NCI-H82 treated with DMSO at 0.1 percent for 48 hours (cell line): ENCODE data around the gene CHN2.

Source experiments
- DNase-seq: peaks from one replicate; lab custom pipeline; 2025; ENCODE audit not compliant: unreplicated experiment; lab: John Stamatoyannopoulos, UW

CHN2 gene

GRCh38 chr7:29217113-29217512, 22.5 kb downstream of the CHN2 start:
- DNase-seq = no peak

GRCh38 chr7:29224726-29225125, 30.2 kb downstream of the CHN2 start:
- no peak for DNase-seq

DNA sequence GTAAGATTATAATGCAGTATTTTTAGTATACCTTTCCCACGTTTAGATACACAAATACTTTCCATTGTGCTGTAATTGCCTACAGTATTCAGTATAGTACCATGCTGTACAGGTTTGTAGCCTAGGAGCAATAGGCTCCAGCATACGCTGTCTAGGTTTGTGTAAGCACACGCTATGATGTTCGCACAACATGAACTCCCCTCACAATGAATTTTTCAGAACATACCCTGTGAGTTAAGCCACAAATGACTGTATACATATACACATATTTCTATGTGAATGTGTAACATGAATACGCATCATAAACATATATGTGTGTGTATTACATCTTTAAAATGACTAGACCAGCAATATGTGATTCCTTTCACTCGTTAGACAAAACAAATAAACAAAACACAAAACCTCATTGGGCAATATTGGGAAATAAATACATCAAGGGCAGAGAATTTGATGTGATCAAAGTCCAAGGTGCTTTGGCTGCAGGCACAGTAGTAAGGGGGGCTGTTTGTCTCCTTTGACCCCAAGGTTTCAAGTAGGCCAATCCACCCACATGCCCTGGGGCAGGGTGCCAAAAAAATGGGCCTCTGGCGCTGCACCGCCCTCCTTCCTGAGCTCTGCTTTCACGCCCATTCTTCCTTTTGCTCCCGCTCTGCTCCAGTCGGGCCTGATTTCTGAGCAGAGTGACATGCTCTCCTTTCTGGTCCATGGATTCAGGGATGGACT, 33.9 kb downstream of the CHN2 start:
- DNase-seq = no peak

DNA sequence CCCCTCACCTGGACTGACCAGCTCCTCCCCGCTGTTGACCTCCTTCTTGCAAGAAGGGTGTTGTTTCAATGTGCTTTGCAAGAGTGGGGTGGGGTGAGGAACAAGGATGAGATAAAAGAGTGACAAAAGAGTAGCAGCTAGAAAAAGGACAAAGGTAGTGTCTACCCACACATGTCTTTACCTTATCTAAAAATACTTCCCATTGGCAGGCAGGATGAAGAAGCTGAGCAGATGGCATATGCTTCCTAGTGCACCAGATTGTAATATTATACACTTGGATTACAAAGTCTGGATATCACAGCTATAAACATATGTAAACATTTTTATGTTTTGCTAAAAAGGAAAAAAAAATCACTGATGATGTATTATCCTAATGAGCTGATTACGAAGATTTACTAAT, 34.5 kb downstream of the CHN2 start:
- no peak for DNase-seq

DNA sequence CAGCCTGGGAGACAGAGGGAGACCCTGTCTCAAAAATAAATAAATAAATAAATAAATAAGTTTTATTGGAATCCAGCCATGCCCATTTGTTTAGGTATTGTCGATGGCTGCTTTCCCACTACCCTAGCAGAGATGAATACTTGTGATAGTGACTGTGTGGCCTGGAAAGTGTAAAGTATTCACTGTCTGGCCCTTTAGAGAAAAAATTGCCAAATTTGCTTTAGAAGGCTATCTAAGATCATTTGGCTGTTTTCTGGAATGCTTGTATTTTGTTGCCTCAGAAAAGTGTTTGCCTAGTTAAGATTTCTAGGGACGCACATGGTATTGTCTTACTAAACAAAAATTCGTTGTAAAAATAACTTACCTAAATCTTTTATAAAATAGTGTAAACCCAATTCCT, 35.4 kb downstream of the CHN2 start:
- no peak for DNase-seq

- no peak for DNase-seq
These were observed 36.3 kb downstream of the CHN2 start for GRCh38 chr7:29230871-29231345.

- DNase-seq = no peak
These were observed 37.2 kb downstream of the CHN2 start for GRCh38 chr7:29231671-29232232.

- DNase-seq = no peak
These were observed 39.9 kb downstream of the CHN2 start for GRCh38 chr7:29234438-29234837.

DNA sequence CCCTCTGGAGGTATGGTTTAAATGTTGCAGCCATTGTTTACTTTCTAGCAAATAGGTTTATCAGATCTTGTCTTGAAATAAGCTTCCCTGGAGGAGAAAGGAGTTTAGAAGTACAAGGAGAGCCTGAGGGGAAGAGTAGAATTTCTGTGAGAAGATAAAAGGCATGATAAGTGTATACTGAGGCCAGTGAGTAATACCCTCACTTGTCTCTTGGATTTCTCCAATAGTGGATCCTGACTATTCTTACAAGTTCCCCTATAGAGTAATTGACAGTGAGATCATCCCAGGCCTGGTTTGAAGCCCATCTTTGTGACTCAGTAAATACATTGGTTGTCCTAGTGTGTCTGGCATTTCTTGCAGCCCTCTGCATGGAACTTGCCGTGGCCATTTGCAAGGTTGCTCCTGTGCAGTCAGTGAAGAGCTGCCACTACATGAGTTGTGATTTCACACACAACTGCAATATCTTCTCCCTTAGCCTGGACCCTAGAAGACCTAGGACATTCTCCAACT, 41.6 kb downstream of the CHN2 start:
- DNase-seq = no peak

GRCh38 chr7:29236649-29237048, 42.1 kb downstream of the CHN2 start:
- no peak for DNase-seq

- DNase-seq = no peak
These were observed 42.9 kb downstream of the CHN2 start for GRCh38 chr7:29237489-29237888.

DNA sequence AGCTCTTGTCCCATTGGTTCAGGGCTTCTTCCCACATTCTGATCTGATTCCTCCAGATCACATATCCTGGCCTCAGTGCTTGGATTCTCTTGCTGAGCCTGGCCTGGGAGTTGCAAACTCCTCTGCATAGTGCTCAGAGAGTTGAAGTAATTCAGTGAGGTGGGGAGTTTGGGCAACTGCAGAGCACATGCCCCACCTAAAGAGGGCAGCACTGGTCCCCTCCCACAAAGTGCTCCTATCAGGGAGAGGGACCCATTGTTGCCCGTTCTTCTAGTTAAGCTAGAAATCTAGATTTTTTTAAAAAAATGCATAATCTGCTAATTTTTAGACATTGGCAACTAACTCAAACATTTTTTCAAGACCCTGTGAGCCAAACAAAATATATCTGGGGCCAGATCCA, 45.1 kb downstream of the CHN2 start:
- no peak for DNase-seq

DNA sequence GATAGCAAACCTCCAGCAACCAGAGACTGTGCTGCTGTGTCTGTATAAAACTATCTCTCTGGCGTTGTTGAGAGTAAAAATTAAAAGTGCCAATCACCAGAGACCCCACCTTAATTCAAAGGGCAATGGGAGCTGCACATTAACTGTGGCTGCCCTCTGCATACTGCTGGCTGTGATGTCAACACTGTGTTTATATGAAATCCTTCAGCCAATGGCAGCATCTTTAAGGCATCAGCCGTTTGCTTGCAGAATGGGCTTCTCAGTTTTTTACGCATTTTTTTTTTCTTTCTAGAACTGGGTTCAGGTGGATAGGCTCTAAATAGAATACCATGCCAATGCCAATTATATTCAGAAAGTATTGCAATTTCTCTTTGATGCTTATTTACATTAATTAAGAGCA, 47.7 kb downstream of the CHN2 start:
- no peak for DNase-seq

DNA sequence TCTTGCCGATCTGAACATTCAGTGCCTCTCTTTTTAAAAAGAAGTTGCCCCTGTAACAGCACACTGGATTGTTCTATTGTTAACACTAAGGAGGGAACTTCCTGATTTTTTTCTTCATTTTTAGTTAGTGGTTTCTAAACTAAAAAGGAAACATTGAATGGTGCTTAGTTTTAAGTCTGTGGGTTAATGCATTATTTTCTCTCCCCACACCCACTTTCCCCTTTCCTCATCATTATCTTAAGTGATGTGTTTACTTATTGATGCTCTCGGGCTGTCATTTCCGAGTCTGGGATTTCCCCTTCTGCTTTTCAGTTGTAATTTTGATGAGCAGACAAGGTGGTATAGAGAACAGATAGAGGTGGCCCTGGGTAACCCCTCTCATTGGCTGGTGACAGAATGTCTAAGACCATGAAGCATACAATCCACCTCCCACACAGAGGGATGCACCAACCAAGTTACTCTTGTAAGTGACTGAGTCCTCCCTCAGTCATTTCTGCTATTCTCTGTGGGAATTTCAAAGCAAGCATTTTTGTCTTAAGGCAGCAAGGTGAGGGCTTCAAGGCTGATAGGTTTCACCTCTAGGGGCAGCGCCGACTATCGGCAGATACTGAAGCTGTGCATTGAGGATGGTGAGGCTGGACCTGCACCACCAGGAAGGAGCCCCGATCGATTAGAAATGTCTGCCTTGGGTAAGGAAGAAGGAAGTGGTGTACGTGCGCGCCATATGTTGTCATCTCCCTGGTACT, 49.5 kb downstream of the CHN2 start:
- DNase-seq = no peak

GRCh38 chr7:29247224-29247962, 52.8 kb downstream of the CHN2 start:
- DNase-seq = no peak

DNA sequence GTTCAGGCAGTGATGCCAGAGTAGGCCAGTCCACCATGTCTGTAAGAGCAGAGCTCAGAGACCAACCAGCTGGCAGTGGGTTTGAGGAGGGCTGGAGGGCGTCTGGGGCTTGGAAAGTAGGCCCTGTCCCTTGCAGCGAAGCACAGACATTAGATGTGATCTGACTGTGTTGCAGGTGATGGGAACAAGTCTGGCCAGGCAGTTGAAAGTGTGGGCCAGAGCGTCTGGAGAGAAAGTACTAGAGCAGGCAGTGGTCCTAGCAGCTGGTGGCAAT, 53.3 kb downstream of the CHN2 start:
- DNase-seq = no peak

DNA sequence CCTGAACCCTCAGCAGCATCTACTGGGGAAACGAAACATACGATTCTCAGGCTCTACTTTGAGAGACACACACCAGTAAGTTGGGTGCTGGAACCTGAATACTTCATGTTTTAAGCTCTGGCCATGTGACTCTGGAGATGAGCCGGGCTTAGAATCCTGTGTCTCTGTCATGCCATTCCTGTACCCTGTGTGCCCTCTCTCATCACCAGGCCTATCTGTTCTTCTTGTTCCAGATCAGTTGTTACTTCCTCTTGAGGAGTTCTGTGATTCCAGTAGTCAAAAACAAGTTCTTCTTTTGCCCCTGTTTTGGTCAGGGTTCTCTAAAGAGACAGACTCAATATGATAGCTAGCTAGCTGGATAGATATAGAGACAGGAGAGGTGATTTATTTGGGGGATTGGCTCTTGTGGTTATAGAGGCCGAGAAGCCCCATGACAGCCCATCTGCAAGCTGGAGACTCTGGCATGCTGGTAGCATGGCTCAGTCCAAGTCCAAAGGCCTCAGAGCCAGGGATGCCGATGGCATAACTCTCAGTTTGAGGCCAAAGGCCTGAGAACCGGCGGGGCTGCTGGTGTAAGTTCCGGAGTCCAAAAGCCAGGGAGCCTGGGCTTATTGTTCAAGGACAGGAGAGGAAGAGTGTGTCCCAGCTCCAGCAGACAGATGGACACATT, 54.3 kb downstream of the CHN2 start:
- DNase-seq = no peak

GRCh38 chr7:29249383-29249750, 54.8 kb downstream of the CHN2 start:
- no peak for DNase-seq

GRCh38 chr7:29249860-29250259, 55.3 kb downstream of the CHN2 start:
- no peak for DNase-seq

DNA sequence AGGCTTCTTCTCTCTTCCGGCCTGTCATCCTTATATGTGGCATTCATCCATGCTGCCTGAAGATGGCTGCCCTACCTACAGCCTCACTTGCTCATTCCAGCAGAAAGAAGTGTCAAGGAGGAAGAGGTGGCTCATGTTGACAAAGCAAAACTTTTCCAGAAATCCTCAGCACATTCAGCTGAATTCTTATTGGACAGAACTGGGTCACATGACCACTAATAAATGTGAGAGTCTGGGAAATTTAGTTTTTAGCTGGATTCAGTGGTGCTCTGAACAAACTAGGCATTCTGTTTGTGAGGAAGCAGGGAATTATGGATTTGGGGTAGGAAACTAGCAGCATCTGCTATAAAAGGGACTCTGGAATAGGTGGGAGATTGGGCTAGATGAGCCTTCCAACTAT, 58.6 kb downstream of the CHN2 start:
- no peak for DNase-seq

- peak; percentile 53 for DNase-seq
These were observed 60.0 kb downstream of the CHN2 start for GRCh38 chr7:29254591-29254990.
